NCI-H2107 (cell line): ENCODE measurements around the gene HOXD4.

ENCODE experiments used
- DNase-seq: peaks from one replicate; lab custom pipeline; 2025; lab: John Stamatoyannopoulos, UW

The HOXD4 gene

GRCh38 chr2:176151442-176152287, at the start of gene HOXD4:
Gene HOXD4 (plus strand): TSS chr2:176151550. CDS start chr2:176151634, 84 bp downstream.
- no peak for DNase-seq

GRCh38 chr2:176101842-176102241, 49.5 kb upstream of the HOXD4 start:
- no peak for DNase-seq

DNA sequence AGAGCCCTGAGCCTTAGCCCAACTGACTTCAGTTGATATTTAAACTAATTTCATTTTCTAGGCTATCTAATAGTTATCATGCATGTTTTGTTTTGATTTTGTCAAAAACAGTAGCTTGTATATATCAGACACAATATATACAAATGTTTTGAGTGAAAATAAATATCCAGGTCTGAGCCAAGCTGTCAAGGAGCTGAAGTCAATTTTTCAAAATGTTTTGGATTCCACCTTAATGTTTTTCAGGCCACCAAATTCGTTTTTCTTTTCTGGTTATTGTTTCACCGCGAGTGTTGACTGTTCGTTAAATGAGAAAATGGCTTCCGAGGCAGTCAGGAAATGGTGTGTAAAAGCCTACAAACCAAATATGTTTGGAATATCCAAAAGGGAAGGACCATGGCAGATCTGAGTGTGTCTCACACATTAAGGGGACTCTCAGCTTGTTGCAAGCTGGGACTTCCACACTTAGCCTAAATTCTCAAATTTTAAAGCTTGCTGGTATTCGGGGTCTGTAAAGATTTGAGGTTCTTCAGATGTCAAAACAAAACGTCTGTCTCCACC, 49.0 kb upstream of the HOXD4 start:
- DNase-seq, result no peak

DNA sequence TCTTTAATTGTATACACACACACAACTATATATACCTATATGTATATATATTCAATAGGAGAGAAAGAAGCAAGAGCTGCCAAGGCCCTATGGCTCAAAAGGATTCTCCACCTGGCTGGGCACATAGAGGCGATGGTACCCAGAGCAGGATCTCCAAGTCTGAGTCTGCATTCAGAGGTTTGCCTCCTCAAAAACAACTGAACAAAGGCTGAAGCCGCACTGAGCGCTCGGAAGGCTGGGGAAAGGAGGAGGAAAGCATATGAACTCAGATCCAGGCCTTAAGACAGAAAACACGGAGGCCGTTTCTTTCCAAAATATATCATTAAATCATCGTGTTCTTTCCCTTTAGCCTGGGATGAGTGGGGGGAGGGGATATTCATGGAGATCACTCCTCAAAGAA, 48.2 kb upstream of the HOXD4 start:
- no peak for DNase-seq

DNA sequence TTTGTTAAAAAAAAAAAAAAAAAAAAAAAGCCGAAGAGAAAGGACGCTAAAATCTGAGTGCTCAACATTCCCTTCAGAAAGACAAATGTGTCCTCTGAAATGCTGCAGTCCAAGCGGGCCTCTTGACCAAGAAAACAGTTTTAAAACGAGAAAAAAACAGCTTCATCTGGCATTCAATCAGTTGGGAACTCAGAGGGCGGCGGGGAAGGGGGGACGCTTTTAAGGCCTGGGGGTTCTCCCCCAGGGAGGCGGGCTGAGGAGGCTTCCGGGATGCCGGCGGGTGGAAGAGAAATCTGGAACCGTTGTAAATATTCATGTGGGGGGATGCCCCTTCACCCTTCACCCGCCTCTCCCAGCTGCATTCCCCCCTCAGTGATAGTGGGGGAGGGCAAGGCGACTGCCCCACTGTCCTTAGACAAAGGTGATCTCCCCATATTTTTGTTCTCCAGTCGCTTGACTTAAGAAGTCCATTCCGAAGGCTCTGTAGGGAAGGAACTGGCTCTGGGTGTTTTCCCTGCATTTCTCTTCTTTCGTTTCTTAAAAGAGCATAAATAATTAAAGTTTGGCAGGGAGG, 47.5 kb upstream of the HOXD4 start:
- no peak for DNase-seq

GRCh38 chr2:176104316-176105077, 46.9 kb upstream of the HOXD4 start:
- DNase-seq, result no peak

GRCh38 chr2:176105078-176105729, 46.1 kb upstream of the HOXD4 start:
- DNase-seq, result no peak

DNA sequence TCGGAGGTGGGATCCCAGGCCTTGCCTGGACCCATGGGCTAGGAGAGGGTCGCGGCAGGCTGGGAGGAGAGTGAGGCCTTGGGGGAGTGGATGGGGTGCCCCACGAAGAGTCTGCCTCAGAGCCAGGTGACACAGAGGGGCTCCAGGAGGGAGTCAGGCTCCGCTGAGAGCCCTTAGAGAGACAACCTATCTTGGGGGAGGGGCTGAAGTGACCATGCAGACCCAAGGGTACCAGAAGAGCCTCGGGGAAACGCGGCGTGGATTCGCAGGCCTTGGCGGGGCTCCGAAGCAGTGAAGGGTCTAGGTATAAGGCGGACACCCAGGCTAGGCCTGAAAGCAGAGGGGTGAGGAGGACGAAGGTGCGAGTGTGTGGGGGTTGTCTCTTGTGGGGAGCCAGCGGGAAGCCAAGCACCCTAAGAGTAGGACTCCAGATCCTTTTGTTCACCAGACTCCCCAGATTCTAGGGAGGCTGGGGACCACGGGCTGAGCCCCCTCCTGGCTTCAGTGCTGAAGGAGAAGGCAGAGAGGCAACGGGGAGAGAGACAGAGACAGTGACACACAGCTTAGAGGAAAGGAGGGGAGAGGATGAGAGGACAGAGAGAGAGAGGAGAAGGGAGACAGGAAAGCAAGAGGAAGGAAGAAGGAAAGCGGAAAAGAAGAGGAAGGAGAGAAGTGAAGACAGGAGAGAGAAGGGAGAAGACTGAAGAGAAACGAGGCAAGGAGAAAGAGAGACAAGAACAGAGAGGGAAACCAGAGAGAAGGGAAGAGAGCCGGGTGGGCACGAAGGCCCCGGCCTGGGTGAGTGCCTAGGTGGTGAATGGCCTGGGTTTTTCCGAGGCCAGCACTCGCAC, 45.4 kb upstream of the HOXD4 start:
- DNase-seq, result no peak

GRCh38 chr2:176106581-176107539, 44.5 kb upstream of the HOXD4 start, which contains the start of gene HOXD11:
Gene HOXD11 (plus strand): TSS chr2:176107280. CDS start chr2:176107356, 76 bp downstream.
- peak; percentile 49 for DNase-seq

- no peak for DNase-seq
These were observed 43.6 kb upstream of the HOXD4 start for GRCh38 chr2:176107731-176108181.

- DNase-seq, result no peak
These were observed 42.0 kb upstream of the HOXD4 start for GRCh38 chr2:176109192-176109901.

- DNase-seq, result no peak
These were observed 41.4 kb upstream of the HOXD4 start for GRCh38 chr2:176109946-176110345.

DNA sequence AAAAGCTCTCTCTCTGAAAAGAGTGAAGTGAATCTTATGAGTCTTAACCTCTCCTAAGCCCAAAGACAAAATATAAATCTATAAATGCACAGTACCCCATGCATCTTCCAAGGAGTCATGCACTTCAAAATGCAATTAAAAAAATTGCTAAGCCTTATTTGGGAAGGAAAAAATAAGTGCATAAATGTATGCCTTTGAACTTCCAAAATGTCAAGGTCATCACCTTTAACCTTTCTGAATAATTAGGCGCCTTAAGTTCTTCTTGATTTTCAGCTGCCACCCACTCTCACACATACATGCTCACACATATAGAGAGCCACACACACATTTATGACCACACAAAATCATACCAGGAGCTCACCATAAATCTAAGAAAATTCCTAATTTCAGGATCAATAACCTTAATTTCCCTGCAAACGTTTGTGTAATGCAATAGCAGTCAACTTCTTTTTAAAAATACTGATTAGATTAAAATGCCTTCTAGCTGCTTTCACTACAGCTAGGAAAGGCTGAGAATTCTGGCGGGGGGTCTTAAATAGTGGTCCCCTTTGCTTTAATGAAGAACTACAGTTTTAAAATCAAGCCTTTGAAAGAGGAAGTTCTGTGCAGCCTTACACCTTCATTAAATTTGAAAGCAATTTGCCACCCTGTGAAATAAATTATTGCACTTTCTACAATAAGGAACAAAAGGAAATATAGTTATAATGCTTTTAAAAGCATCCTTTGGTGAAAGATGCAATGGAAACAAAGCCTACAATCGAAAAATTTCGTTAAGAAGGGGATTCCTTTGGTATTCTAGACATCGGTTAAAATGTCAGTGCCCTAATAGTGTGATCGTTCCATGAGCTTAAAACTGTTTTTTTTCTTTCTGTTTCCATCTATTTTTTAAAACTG, 40.7 kb upstream of the HOXD4 start:
- no peak for DNase-seq

- DNase-seq, result peak; percentile 82
These were observed 40.1 kb upstream of the HOXD4 start for GRCh38 chr2:176111309-176111663.

- no peak for DNase-seq
These were observed 39.4 kb upstream of the HOXD4 start for GRCh38 chr2:176111846-176112374.

DNA sequence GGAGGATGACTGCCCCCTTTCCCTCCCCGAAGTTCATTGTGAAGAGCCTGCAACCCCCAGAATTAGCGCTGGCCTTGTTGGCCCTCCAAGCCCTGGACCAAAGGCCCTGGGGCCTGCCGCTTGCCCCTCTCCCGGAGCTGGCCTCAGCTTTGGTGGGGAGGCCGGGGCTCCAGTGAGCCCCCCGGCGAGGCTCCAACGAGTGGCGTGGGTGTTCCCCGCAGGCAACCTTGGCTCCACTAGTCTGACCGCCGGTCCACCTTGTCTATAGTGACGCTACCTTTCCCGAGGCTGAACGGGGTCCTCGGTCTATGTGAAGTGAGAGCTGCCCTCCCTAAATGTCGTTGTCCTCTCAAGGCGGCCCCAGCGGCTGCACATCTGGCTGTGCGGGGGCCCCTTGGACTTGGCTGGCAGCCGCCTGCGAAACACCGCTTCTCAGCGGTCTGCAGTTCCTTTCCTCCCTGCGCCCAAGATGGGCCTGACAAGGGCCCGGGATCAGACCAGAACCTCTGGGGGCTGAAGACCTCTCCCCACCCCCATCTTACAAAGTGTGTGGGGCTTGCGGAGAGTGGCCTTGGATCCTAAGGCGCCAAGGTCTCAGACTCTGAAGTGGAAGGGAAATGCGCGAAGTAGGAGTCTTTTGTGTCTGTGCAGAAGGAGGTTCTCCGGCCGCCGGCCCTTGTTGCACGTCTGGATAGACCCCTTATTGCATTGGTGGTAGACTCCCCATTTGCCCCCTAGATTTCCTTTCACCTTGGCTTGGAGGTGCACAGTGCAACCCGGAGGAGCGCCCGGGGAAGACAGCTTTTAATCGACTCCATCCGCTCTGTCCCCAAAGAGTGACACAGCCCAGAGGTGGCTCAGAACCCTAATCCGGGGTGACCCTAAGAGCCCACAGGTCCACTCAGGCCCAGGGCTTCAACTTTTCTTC, 38.7 kb upstream of the HOXD4 start:
- DNase-seq, result no peak
